NCI-H187 treated with DMSO at 0.1 percent for 48 hours (cell line): ENCODE data around the gene PAX2.

Source experiments
- DNase-seq: peaks from one replicate; lab custom pipeline; 2025; lab: John Stamatoyannopoulos, UW

PAX2 gene

DNA sequence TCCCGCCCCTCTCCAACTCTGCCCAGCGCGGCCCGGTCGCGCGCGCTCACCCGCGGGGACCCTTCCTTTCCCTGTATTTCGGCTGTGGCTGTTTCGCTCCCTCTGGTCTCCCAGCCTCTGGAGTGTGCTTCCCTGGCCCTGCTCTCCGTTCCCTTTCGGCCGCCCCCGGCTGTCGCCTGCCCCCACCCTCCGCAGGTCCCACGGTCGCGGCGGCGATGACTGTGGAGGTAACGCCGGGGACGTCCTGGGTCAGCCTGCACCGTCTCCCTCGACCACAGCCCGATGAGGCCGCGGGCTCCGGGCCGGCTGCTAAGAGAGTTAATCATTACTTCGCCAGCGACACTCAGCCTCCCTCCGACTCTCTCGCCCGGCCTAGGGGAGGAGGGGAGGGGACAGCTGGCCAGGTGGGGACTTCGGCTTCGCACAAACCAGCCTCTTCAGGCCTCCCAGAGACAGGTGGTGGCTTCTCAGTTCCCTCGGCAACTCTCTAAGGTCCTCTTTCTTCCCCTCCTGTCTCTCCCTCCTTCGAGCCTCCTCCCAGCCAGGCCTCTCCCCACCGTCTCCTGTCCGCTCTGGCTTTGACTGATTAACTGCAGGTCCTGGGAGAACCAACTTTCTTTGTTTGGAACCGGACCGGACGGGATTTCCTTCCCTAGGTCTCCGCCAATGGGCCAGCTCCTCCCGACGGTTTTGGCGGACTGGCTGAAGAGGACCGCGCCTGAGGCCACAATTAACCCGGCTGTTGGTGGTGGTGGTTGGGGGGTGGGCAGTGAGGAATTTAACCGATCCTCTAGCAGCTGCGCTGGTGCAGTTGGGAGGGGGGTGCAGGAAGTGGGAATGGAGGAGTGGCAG, 5.6 kb upstream of the PAX2 start:
- DNase-seq = no peak

- DNase-seq = no peak
Measured at GRCh38 chr10:100740476-100741377, 4.7 kb upstream of the PAX2 start.

DNA sequence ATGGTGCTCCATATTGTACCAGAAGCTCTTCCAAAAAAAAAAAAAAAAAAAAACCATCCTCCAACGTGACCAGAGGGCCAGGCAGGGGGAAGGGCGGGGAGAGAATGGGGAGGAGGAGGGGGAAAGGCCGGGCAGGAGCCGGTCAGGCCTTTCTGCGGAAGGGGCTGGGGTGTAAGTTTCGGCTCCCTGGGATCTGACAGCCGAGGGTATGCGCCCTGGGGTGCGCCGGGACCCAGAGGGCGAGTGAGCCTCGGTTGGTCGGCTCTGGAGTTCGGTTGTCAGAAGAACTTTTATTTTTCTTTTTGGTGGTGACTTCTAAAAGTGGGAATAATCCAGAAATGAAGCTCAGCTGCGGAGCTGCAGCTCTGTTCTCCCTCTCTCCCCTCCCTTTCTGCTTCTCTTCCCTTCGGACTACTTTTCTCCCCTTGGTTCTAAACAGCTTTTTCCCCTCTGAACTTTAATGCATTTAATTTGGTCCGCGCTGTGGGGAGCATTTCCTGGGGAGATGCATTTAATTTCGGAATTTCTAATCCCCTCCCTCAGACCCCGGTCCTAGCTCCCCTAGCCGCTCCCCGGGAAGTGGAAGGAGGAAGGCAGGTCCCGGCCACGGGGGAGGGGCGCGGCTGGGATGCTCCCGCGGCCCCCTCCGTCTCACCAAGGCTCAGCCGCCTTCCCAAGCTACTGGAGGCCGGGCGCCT, 3.9 kb upstream of the PAX2 start:
- no peak for DNase-seq

DNA sequence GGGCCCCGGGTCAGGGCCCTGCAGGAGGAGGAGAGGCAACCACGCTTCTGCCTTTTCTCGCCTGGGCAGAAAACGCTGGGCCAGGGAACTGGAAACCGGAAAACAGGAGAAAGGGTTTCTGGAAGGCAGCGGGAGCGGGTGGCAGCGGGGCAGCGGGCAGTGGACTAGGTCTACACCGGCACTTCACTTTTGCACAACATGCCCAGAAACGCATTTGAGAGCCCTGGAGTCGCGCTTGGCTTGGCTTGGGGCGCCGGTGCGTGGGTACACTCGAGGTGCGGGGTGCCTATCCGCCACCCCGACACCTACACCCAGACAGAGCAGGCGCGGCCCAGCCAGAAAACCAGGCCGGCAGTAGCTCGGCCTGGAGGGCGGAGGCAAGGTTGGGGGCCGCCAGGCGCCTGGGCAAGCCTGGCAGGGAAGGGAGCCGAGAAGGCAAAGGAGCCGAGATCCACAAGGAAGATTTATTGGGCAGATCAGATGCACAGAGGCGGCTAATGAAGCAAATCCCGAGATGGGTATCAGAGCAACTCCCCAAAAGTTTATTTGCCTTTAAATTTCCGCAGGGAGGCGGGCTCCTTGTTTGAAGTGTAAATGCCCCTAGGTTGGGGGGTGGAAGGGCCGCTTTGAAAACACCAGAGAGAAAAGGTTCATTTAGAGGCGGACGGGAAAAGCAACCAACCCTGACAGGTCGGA, 3.2 kb upstream of the PAX2 start:
- no peak for DNase-seq

- DNase-seq = no peak
Measured at GRCh38 chr10:100742936-100743335, 2.4 kb upstream of the PAX2 start.

DNA sequence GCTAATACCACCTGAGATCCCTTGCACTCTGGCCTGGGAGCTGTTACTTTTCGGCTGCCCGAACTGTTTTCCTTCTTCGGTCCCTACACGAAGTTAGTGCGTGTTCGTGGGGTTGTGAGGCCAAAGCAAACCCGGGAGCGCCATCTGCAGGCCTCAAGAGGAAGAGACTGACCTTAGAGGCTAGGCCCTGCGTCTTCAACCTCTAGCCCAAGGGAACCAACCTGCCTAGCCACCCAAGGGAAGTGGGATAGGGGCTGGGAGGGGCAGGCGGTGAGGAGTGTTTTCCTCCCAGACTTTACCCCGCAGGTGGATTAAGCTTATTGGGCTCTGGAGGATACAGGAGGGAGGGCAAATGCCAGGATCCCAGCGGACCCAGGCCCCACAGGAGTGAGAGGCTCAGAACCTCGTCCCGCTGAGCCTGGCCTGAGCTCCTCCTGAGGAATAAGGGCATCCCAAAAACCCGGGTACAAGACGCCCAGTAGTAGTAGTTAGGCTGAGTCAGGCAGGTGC, 1.7 kb upstream of the PAX2 start:
- DNase-seq = no peak

GRCh38 chr10:100744136-100744986, 1.0 kb upstream of the PAX2 start:
- DNase-seq = no peak

DNA sequence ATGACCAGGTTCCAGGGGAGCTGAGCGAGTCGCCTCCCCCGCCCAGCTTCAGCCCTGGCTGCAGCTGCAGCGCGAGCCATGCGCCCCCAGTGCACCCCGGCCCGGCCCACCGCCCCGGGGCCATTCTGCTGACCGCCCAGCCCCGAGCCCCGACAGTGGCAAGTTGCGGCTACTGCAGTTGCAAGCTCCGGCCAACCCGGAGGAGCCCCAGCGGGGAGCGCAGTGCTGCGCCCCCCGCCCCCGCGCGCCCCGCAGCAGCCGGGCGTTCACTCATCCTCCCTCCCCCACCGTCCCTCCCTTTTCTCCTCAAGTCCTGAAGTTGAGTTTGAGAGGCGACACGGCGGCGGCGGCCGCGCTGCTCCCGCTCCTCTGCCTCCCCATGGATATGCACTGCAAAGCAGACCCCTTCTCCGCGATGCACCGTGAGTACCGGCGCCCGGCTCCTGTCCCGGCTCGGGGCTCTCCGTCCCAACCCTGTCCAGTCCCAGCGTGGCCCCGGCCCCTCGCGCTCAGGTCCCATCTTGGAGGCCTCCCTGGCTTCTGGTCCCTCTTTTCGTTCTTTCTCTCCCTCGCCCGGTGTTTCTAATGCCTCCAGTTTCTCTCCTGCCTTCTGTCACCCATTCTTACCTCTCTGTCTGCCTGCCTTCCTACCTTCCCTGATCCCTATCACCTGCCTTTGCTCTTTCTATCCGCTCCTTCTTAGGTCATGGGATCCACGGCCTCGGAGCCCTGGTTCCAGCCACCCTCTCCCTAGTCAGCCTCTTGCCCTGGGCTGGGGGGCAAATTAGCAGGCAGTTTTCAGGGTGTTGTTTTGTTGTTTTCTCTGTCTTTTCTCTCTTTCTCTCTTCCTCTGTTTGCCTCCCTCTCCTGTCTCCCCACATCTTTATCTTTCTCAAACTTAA, 751 bp downstream of the PAX2 start:
- DNase-seq = no peak

DNA sequence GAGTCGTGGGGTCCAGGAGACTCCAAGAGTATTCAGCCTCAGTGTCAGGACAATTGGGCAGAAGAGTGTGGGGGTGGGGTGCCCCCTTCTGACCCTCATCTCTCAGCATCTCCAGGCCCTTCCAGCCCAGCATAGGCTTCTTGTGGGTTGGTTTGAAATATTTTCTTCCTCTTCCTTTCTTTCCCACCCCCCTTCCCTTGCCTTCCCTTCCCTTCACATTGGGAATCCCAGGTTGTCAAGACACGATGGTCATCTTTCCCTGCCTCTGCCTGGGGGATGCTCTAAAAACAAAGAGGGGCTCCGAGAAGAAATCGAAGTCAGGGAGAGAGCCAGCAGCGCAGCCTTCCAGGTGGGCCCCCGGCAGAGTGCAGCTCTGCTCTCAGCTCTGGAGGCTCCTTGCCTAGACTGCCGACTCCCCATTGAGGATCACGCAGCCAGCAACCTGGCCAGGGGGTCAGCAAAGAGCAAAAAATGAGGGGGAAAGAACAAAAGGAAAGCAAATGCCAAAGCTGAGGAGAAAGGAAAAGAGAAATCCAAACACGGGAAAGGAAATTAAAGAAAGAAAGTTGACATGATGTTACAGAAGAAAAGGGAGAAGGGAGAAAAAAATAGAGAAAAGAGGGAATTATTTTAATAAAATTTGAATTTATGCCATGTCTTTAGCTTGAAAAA, 1.5 kb downstream of the PAX2 start:
- no peak for DNase-seq

- no peak for DNase-seq
Measured at GRCh38 chr10:100747456-100748230, 2.3 kb downstream of the PAX2 start.

DNA sequence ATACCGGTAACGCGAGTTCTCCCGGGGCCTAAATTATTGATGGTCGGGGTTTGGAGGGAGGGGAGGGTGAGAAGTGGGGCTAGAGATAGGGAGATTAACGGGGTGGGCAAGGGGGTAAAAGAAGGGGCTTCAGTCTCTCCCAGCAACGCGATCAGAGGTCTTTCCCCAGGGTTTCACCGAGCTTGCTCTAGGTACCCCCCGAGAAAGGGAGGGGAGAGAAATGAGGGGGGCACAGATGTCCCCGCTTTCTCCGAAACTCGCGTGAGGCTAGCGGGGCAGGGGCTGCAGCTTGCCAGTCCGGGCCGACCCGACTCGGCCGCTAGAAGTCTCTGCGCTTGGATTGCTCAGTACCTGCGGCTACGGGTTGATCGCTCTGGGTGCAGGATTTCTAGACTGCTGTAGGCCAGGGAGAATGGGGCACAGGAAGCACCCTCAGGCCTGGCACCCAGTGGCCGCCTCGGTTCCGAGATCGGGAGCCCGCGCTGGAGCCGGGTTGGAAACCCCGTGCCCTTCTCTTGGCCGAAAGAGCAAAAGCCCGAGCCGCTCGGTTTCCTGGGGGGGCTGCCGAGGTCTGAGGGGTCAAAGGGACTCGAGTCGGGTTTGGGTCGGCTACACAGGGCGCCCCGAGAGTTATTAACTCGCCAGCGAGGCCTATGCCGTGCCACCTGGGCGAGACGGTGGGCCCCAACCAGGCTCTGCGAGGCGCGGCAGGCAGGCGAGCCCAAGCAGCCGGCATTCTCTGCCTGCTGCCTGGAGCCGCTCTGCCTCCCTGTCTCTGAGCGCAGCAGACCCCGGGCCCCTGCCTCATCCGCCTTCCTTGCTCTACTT, 3.1 kb downstream of the PAX2 start:
- no peak for DNase-seq

GRCh38 chr10:100749059-100749308, 3.6 kb downstream of the PAX2 start:
- DNase-seq = no peak

DNA sequence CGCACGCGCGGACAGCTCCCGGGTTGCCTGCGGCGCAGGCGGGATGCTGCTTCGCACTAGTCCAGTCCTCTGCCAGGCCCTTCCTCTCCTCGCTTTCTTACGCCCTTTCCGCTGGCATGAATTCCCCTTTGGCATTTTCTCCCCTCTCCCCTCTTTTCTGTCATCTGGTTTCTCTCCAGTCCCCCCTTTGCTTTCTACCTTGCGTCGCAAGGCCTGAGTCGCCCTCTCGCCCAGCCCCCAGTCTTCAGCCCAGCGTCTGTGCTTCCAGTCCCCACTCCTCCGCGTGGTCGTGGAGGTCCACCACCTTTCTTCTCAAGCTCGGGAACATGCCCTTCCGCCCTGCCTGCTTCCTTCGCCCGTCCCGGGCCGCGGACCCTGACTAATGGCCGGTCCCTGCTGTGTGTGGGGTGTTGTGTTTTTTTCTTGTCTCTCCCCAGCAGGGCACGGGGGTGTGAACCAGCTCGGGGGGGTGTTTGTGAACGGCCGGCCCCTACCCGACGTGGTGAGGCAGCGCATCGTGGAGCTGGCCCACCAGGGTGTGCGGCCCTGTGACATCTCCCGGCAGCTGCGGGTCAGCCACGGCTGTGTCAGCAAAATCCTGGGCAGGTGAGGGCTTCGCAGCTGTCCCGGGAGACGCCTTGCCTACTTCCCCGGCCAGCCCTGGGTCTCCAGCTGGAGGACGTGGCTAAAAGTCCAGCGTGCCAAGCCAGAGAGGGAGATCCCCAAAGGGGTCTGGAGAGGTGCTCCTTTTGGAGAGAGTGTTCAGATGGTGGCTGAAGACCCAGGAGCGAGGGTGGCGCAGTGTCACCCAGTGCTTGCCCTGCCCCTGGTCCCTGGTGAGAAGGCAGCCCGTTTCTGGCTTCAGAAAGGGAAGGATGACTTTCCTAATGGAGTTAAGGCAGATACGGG, 4.2 kb downstream of the PAX2 start:
- DNase-seq = no peak

DNA sequence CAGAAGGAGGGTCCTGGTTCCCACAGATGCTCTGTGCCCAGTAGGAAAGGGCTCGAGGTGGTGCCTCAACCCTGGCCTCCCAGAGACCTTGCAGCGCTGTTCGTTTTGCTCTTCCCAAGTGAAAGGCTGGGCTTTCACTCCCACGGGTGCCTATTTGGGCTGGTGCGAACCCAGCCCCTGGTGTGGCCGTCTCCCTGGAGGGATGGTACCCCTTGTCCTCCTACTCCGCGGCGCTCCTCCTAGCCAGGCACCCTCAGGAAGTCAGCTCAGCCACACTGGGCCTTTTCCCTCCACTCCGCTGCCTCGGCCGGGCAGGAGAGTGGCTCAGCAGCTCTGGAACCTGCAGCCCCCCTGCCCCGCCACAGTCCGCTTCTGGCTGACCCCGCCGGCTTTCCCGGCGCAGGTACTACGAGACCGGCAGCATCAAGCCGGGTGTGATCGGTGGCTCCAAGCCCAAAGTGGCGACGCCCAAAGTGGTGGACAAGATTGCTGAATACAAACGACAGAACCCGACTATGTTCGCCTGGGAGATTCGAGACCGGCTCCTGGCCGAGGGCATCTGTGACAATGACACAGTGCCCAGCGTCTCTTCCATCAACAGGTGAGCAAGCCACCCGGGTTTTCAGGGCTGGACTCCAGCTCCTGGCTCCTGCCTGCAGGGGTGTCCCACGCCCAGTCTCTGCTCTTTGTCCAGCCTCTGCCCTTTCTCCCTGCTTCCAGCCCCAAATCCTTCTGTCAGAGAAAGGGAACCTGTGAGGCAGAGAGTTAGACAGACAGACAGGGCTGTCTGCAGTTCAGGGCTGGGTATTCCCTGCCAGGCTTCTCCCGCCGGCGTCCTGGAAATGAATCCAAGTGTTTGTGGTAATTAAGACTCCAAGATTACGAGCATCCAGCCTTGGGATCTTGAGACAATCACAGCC, 5.2 kb downstream of the PAX2 start:
- DNase-seq = no peak

DNA sequence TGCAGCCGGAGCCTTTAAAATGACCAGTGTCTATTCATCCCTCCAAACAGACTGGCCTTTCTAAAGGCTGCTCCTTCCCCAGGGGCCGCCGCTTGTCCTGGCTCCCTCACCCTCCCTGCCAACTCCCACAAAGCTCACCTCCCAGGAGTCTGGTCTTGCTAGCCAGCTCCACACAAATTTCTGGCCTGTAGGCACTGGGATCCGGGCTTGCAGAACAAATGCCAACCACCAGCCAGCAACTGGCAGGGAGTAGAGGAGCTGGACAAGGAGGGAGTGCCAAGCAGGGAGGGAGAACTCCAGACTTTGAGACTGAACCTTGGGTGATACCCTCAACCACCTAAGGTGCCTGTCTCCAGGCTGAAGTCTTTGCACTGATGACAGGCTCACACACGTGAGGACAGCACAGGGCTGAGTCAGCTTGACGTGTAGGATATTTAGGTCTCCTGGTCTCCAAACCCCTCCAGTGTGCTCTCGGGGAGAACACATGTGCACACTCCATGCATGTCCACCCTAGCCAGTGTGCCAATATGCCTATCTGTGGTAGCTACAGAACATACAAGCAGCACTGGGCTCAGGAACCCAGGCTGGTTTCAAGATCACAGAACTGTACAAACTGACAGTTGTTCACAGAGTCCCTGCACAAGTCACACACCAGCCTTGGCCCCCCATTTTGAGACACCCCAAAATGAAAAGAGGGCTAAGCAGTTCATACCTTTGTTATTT, 6.0 kb downstream of the PAX2 start:
- DNase-seq = no peak
